H1 (cell line): ENCODE measurements around the gene VSTM2L. TPM values are rescaled to one million over a fixed set of nuclear protein-coding genes. Genes with fewer than 3 reads are reported as not detected.
A peak's percentile ranks its signal among the peaks of the same experiment; 100 is the strongest.

Source experiments
- CTCF ChIA-PET: fragments of 300-600 bp; sonication (Branson Sonifier 250); formaldehyde crosslinking; loops from one replicate; lab custom pipeline; 2021; ENCODE audit not compliant: partially characterized antibody; lab: Charles Lee
- POLR2A ChIA-PET: fragments of 300-600 bp; sonication (Branson Sonifier 250); formaldehyde crosslinking; loops from one replicate; lab custom pipeline; 2021; ENCODE audit warnings: inconsistent platforms; ENCODE audit not compliant: partially characterized antibody; lab: Charles Lee
- DNase-seq, 2 experiments: peaks; one replicate each; pipeline versions ENCODE4 v3.0.0 to v3.0.0-alpha.2; 2010 to 2022; ENCODE audit warnings: low spot score in 2 of 2, low read depth in 1 of 2, mixed read lengths in 1 of 2
- FAIRE-seq: peaks from 2 replicates; lab custom pipeline; 2011; peaks lifted over from hg19 to GRCh38; lab: Jason Lieb, UNC
- H2AFZ ChIP-seq: 2 replicates; pipeline ENCODE4 v1.8.1; 2012; ENCODE audit warnings: low read length, inconsistent platforms
- H2AK5ac ChIP-seq: 2 replicates; pipeline ENCODE4 v1.6.1; 2013; ENCODE audit warnings: low read depth, low read length
- H2BK120ac ChIP-seq: replicated peaks from 2 replicates; pipeline ENCODE3; 2013; ENCODE audit warnings: low read depth, low read length, inconsistent platforms
- H2BK12ac ChIP-seq: 2 replicates; pipeline ENCODE4 v1.6.1; 2013; ENCODE audit warnings: low read depth, low read length
- H2BK15ac ChIP-seq: 2 replicates; pipeline ENCODE4 v1.6.1; 2013; ENCODE audit warnings: low read length
- H2BK20ac ChIP-seq: 2 replicates; pipeline ENCODE4 v1.6.1; 2013; ENCODE audit warnings: low read length
- H2BK5ac ChIP-seq: 2 replicates; pipeline ENCODE4 v1.6.1; 2013; ENCODE audit warnings: low read depth, low read length
- H3K14ac ChIP-seq: 2 replicates; pipeline ENCODE4 v1.6.1; 2013; ENCODE audit warnings: inconsistent platforms; ENCODE audit not compliant: insufficient read length
- H3K18ac ChIP-seq: 2 replicates; pipeline ENCODE4 v1.6.1; 2013; ENCODE audit warnings: low read length; ENCODE audit errors: extremely low read depth
- H3K23ac ChIP-seq: 2 replicates; pipeline ENCODE4 v1.6.1; 2013; ENCODE audit warnings: inconsistent platforms; ENCODE audit not compliant: insufficient read length
- H3K23me2 ChIP-seq: 2 replicates; pipeline ENCODE4 v1.6.1; 2013; ENCODE audit warnings: low read depth, low read length
- H3K27ac ChIP-seq: 2 replicates; pipeline ENCODE4 v1.6.1; 2011; ENCODE audit warnings: low read depth, low read length, inconsistent platforms
- H3K27me3 ChIP-seq, 4 experiments: replicated peaks in 1 of 4; 1 replicate in 1 of 4; 2 replicates in 3 of 4; pipeline versions ENCODE4 v1.6.1 to v1.8.1; 2011 to 2013; ENCODE audit warnings: low read length in 3 of 4, mild to moderate bottlenecking in 3 of 4, inconsistent platforms in 2 of 4, mixed read lengths in 2 of 4, moderate library complexity in 1 of 4; ENCODE audit not compliant: control insufficient read depth in 3 of 4, insufficient read depth in 3 of 4; ENCODE audit errors: extremely low read depth in 1 of 4
- H3K36me3 ChIP-seq, 4 experiments: 2 replicates each; pipeline versions ENCODE4 v1.6.1 to v1.8.1; 2011 to 2013; ENCODE audit warnings: mild to moderate bottlenecking in 4 of 4, low read length in 3 of 4, moderate library complexity in 2 of 4, control low read depth in 1 of 4, inconsistent platforms in 1 of 4; ENCODE audit not compliant: insufficient read depth in 4 of 4, control insufficient read depth in 2 of 4
- H3K4ac ChIP-seq: replicated peaks from 2 replicates; pipeline ENCODE3; 2013; ENCODE audit warnings: low read length, low read depth, mixed read lengths, inconsistent platforms; ENCODE audit not compliant: insufficient read length
- H3K4me1 ChIP-seq, 4 experiments: replicated peaks in 1 of 4; 1 replicate in 1 of 4; 2 replicates in 3 of 4; pipeline versions ENCODE4 v1.6.1 to v1.8.1; 2011 to 2013; ENCODE audit warnings: low read length in 3 of 4, inconsistent platforms in 2 of 4, mixed read lengths in 1 of 4; ENCODE audit not compliant: insufficient read depth in 4 of 4, control insufficient read depth in 3 of 4
- H3K4me2 ChIP-seq, 2 experiments: 2 replicates each; pipeline versions ENCODE4 v1.6.1 to v1.8.1; 2011 to 2013; ENCODE audit warnings: low read depth in 2 of 2, low read length in 2 of 2, control low read depth in 1 of 2, inconsistent platforms in 1 of 2, mild to moderate bottlenecking in 1 of 2; ENCODE audit not compliant: insufficient read depth in 1 of 2
- H3K4me3 ChIP-seq, 4 experiments: fragments of 200-600, 300-600 bp in 1 of 4; sonication (generic), shearing (Covaris generic), sonication (Bioruptor Twin) in 1 of 4; 2 replicates each; pipeline versions ENCODE4 v1.5.1 to v1.8.1; 2011 to 2016; ENCODE audit warnings: low read length in 4 of 4, low read depth in 3 of 4, control low read depth in 2 of 4, inconsistent platforms in 2 of 4, mild to moderate bottlenecking in 2 of 4, mixed read lengths in 1 of 4, moderate library complexity in 1 of 4; ENCODE audit not compliant: insufficient read depth in 2 of 4; ENCODE audit errors: extremely low read depth in 1 of 4
- H3K56ac ChIP-seq: replicated peaks from 2 replicates; pipeline ENCODE3; 2013; ENCODE audit warnings: low read depth, mild to moderate bottlenecking, mixed read lengths, low read length, inconsistent platforms; ENCODE audit not compliant: insufficient read length
- H3K79me1 ChIP-seq: 2 replicates; pipeline ENCODE4 v1.6.1; 2013; ENCODE audit warnings: low read depth, low read length, control low read depth
- H3K79me2 ChIP-seq, 2 experiments: 2 replicates each; pipeline versions ENCODE4 v1.6.1 to v1.8.1; 2012 to 2013; ENCODE audit warnings: low read length in 2 of 2, mild to moderate bottlenecking in 2 of 2, inconsistent platforms in 1 of 2; ENCODE audit not compliant: insufficient read depth in 2 of 2, control insufficient read depth in 1 of 2
- H3K9ac ChIP-seq, 4 experiments: replicated peaks in 1 of 4; 1 replicate in 1 of 4; 2 replicates in 3 of 4; pipeline versions ENCODE4 v1.6.1 to v1.8.1; 2011 to 2013; ENCODE audit warnings: low read depth in 3 of 4, low read length in 3 of 4, control low read depth in 2 of 4, mild to moderate bottlenecking in 2 of 4, moderate library complexity in 2 of 4, inconsistent platforms in 1 of 4; ENCODE audit errors: extremely low read depth in 1 of 4
- H3K9me3 ChIP-seq, 2 experiments: 2 replicates each; pipeline versions ENCODE4 v1.6.1 to v1.8.1; 2012 to 2013; ENCODE audit warnings: mild to moderate bottlenecking in 2 of 2, moderate library complexity in 2 of 2, control low read depth in 1 of 2, inconsistent platforms in 1 of 2, low read depth in 1 of 2, low read length in 1 of 2, mixed read lengths in 1 of 2; ENCODE audit not compliant: insufficient read depth in 2 of 2
- H4K20me1 ChIP-seq, 2 experiments: replicated peaks in 1 of 2; 2 replicates each; pipeline versions ENCODE3 to v1.8.1; 2011 to 2013; ENCODE audit warnings: inconsistent platforms in 2 of 2, low read length in 2 of 2, mild to moderate bottlenecking in 1 of 2; ENCODE audit not compliant: insufficient read depth in 2 of 2, control insufficient read depth in 1 of 2
- H4K5ac ChIP-seq: 2 replicates; pipeline ENCODE4 v1.6.1; 2013; ENCODE audit warnings: low read length, low read depth, mixed read lengths, inconsistent platforms; ENCODE audit not compliant: insufficient read length
- H4K8ac ChIP-seq: 2 replicates; pipeline ENCODE4 v1.8.0; 2013; ENCODE audit warnings: mild to moderate bottlenecking, moderate library complexity, low read length, inconsistent platforms; ENCODE audit not compliant: insufficient read depth; ENCODE audit errors: extremely low read depth
- H4K91ac ChIP-seq: replicated peaks from 2 replicates; pipeline ENCODE3; 2013; ENCODE audit warnings: low read length, mixed read lengths, inconsistent platforms; ENCODE audit not compliant: insufficient read length
- SAP30 ChIP-seq: fragments of 300-600 bp; sonication (generic); IDR thresholded peaks from 2 replicates; pipeline ENCODE4 v1.7.1; 2012; ENCODE audit warnings: low read length, moderate library complexity, mild to moderate bottlenecking, inconsistent platforms; ENCODE audit not compliant: insufficient read depth, insufficient replicate concordance
- SP2 ChIP-seq: IDR thresholded peaks from 2 replicates; pipeline ENCODE4 v1.6.1; 2012; ENCODE audit warnings: mild to moderate bottlenecking, low read length, inconsistent platforms
- polyA plus RNA-seq, 7 experiments: library from polyadenylated mRNA; depleted of rRNA in 3 of 7; stranded (reverse) in 5 of 7; unstranded in 2 of 7; fragments of >200 nt in 5 of 7; fragments of 200-250 nt in 2 of 7; gene quantifications; 1 replicate in 5 of 7; 2 replicates in 1 of 7; 4 replicates in 1 of 7; pipeline versions ENCODE4 v1.2.1 to v1.2.3, GENCODE V29; 2011 to 2013; ENCODE audit warnings: missing spikeins in 2 of 7, mixed read lengths in 2 of 7
- total RNA-seq: library from RNA; stranded (reverse); fragmentation: NEBNext Ultra II Directional; extraction: Animal tissue kit (Norgen Biotek cat#: 25700); gene quantifications from 2 replicates; pipeline ENCODE4 v1.2.1, GENCODE V29; 2021

The VSTM2L gene
- total and polyA plus RNA-seq, 2 of the 8 experiments (the other 6 are each of a cell fraction or from before 2014, with no cell fraction given), result 1.3 to 3.2 TPM

GRCh38 chr20:37970856-37971245, 67.9 kb downstream of the VSTM2L start:
- TF ChIP-seq SP2 (no peak), SAP30 (no peak)
- Histone ChIP-seq H3K4me1 (peaks cover 0 to 17% (median 4%) of the 10 kb centered on the region in 4 experiments; a peak in 5 of 7 replicates), H3K56ac (no peak overlapping the region), H3K4me2 (no peak overlapping the region), H4K5ac (no peak overlapping the region), H2BK5ac (no peak overlapping the region), H3K4ac (no peak overlapping the region), H3K79me2 (no peaks in the 10 kb centered on the region), H3K18ac (no peak overlapping the region), H3K23me2 (no peaks in the 10 kb centered on the region), H4K20me1 (no peaks in the 10 kb centered on the region), H2AK5ac (no peak overlapping the region), H3K27me3 (peaks cover 0 to 11% (median 2%) of the 10 kb centered on the region in 4 experiments; a peak in 2 of 7 replicates), H3K9ac (no peak overlapping the region), H2BK15ac (no peak overlapping the region), H2BK12ac (no peak overlapping the region), H3K79me1 (no peaks in the 10 kb centered on the region), H3K9me3 (0 out of 4 replicates have a peak, but pooled peaks cover 0 to 4% of the 10 kb centered on the region in 2 experiments), H4K91ac (no peak overlapping the region), H3K4me3 (no peak overlapping the region), H3K36me3 (no peaks in the 10 kb centered on the region), H3K23ac (no peak overlapping the region), H4K8ac (no peak overlapping the region), H3K14ac (no peak overlapping the region), H2AFZ (no peak overlapping the region), H2BK20ac (no peak overlapping the region), H2BK120ac (no peak overlapping the region), H3K27ac (no peak overlapping the region)
- FAIRE-seq (no peak), DNase-seq (peak in 1 of 2 experiments; percentile 31)
- POLR2A ChIA-PET, result interaction anchor here (1.7 kb wide), 1 partner anchor 58 kb away, joined by 3 read pairs; no protein-coding TSS in a partner anchor
- CTCF ChIA-PET, result interaction anchor here (0.6 to 4.6 kb wide), 8 partner anchors 9 to 95 kb away, joined by 3 to 19 read pairs (median 3); no protein-coding TSS in a partner anchor
